Activated B cell treated with CpG ODN at 0.5 μM for 24 hours (primary cell): ENCODE results near the gene MEIS2. TPM values are rescaled to one million over a fixed set of nuclear protein-coding genes. Genes with fewer than 3 reads are reported as not detected.

Experiments used
- ATAC-seq: fragments of 200-7000 bp; cut with Tn5 transposase; one replicate; pipeline ENCODE4 v1.10.0; 2021; ENCODE audit warnings: low read depth, mild to moderate bottlenecking, moderate library complexity
- CTCF ChIA-PET: fragments of 350-600 bp; sonication (Branson Sonifier 250); formaldehyde crosslinking; loops from one replicate; lab custom pipeline; 2021; ENCODE audit warnings: antibody characterized with exemption; lab: Charles Lee
- POLR2A ChIA-PET: fragments of 350-600 bp; sonication (Branson Sonifier 250); formaldehyde crosslinking; loops from one replicate; lab custom pipeline; 2021; ENCODE audit warnings: antibody characterized with exemption; lab: Charles Lee
- DNase-seq: peaks from one replicate; pipeline ENCODE4 v3.0.0; 2022
- H3K27ac Mint-ChIP-seq: one replicate; pipeline ENCODE4 v1.8.0; 2020; ENCODE audit warnings: mixed read lengths
- H3K27me3 Mint-ChIP-seq: one replicate; pipeline ENCODE4 v1.8.0; 2021; ENCODE audit warnings: mixed read lengths
- H3K36me3 Mint-ChIP-seq: one replicate; pipeline ENCODE4 v1.8.0; 2021; ENCODE audit warnings: low read depth, mixed read lengths
- H3K4me1 Mint-ChIP-seq: one replicate; pipeline ENCODE4 v1.8.0; 2021; ENCODE audit warnings: mixed read lengths
- H3K4me3 Mint-ChIP-seq: one replicate; pipeline ENCODE4 v1.8.0; 2020; ENCODE audit warnings: mild to moderate bottlenecking, mixed read lengths
- H3K9me3 Mint-ChIP-seq: one replicate; pipeline ENCODE4 v1.8.0; 2020; ENCODE audit warnings: mixed read lengths
- CTCF ChIP-seq: fragments of 200-600 bp; IDR thresholded peaks from one replicate; pipeline ENCODE4 v1.8.0; 2022; ENCODE audit warnings: antibody characterized with exemption, mild to moderate bottlenecking
- intact Hi-C: fragments of 100-400 bp; cut with micrococcal nuclease; formaldehyde crosslinking; loops from one replicate; pipeline ENCODE4 v1.15.1; 2024
- total RNA-seq: library from RNA; stranded (reverse); gene quantifications from 2 replicates; pipeline ENCODE4 v1.2.3, GENCODE V29; 2022

The MEIS2 gene
- total RNA-seq, 1 donor from 2014 or later: 0.24 TPM

GRCh38 chr15:37107071-37107743 lies 6.9 kb upstream of the MEIS2 start:
- intact Hi-C loops: loop anchor here (5.0 kb wide), 1 partner anchor 1355 kb away; no protein-coding TSS in a partner anchor
- peaks cover 86% of the 10 kb centered on the region for H3K27me3 Mint-ChIP-seq
- no peak for DNase-seq
- ATAC-seq: no peak
- no peak overlapping the region for H3K27ac Mint-ChIP-seq
- peaks cover 22% of the 10 kb centered on the region for H3K4me1 Mint-ChIP-seq
- POLR2A ChIA-PET: no interaction called here
- H3K9me3 Mint-ChIP-seq: peaks cover 4% of the 10 kb centered on the region
- no peak overlapping the region for H3K4me3 Mint-ChIP-seq
- TF ChIP-seq CTCF: no peak
- H3K36me3 Mint-ChIP-seq: no peaks in the 10 kb centered on the region
- CTCF ChIA-PET: interaction anchor here (0.6 kb wide), 1 partner anchor 606 kb away, joined by 3 read pairs; no protein-coding TSS in a partner anchor

DNA sequence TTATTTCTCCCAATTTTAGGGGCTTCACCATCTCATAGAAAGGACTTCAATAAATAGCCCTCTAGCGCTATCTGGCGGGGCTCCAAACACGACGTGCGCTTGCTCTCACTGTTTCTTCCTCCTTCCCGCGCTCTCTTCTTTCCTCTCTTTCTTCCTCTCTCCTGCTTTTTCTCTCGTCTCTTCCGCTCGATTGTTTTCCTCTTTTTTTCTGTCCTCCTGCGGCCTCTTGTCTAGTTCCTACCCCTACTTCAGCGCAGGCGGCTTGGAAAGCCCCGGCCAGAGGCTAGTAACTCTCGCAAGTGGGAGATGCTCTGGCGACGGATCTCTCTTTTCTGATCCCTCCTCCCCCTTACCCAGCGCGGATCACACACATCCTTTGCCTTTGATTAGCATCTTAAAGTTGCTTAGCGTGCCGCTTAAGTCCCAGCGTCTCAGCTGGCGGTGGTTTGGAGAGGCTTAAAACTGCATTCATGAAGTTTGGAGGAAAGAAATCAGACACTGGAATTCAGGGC lies 6.2 kb upstream of the MEIS2 start:
- Mint-ChIP-seq H3K9me3 (peaks cover 4% of the 10 kb centered on the region), H3K4me1 (peaks cover 26% of the 10 kb centered on the region), H3K27me3 (peaks cover 83% of the 10 kb centered on the region), H3K36me3 (no peaks in the 10 kb centered on the region), H3K27ac (no peak overlapping the region), H3K4me3 (no peak overlapping the region)
- POLR2A ChIA-PET: no interaction called here
- ATAC-seq (no peak), DNase-seq (no peak)
- intact Hi-C loops: loop anchor here (1.0 to 5.0 kb wide), 4 partner anchors 223 to 1587 kb away; no protein-coding TSS in a partner anchor
- CTCF ChIA-PET: interaction anchor here (0.6 to 0.9 kb wide), 2 partner anchors 605 kb away, joined by 3 read pairs; no protein-coding TSS in a partner anchor
- no peak for TF ChIP-seq CTCF

DNA sequence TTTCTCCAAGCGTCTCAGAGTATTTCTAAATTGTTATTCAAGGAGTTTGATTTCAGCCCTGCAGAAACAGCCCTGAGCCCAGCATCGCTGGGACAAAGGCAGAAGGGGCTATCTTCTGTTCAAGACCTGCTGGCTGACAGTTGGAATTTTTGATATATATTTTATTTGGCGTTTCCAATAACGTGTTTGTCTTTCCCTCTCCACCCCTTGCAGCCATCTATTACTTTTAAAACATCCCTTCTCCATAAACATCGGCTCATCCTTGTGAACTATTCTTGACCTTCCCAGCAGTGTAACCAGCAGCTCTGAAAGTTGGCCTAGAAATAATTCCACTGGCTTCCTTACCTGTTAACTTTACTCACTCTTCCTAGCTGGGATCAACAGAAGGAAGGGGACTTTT lies 5.5 kb upstream of the MEIS2 start:
- Mint-ChIP-seq H3K36me3 (peaks cover 4% of the 10 kb centered on the region), H3K9me3 (peaks cover 4% of the 10 kb centered on the region), H3K4me1 (peaks cover 26% of the 10 kb centered on the region), H3K4me3 (no peak overlapping the region), H3K27ac (no peak overlapping the region), H3K27me3 (peaks cover 82% of the 10 kb centered on the region)
- intact Hi-C loops: loop anchor here (1.0 to 5.0 kb wide), 4 partner anchors 223 to 1587 kb away; no protein-coding TSS in a partner anchor
- no peak for TF ChIP-seq CTCF
- no peak for ATAC-seq
- ChIA-PET CTCF (interaction anchor here (0.9 kb wide), 1 partner anchor 604 kb away, joined by 3 read pairs; no protein-coding TSS in a partner anchor), POLR2A (no interaction called here)
- no peak for DNase-seq

GRCh38 chr15:37105029-37105428 lies 4.7 kb upstream of the MEIS2 start:
- Mint-ChIP-seq H3K4me1 (peaks cover 26% of the 10 kb centered on the region), H3K27ac (no peak overlapping the region), H3K36me3 (peaks cover 9% of the 10 kb centered on the region), H3K4me3 (no peak overlapping the region), H3K27me3 (peaks cover 80% of the 10 kb centered on the region), H3K9me3 (peaks cover 4% of the 10 kb centered on the region)
- POLR2A ChIA-PET: no interaction called here
- intact Hi-C loops: loop anchor here (5.0 kb wide), 1 partner anchor 1353 kb away; no protein-coding TSS in a partner anchor
- ATAC-seq: no peak
- no peak for DNase-seq
- CTCF ChIA-PET: no interaction called here
- TF ChIP-seq CTCF: no peak

GRCh38 chr15:37104424-37104981 lies 4.2 kb upstream of the MEIS2 start:
- H3K9me3 Mint-ChIP-seq: peaks cover 4% of the 10 kb centered on the region
- H3K36me3 Mint-ChIP-seq: peaks cover 9% of the 10 kb centered on the region
- no peak overlapping the region for H3K27ac Mint-ChIP-seq
- no peak for TF ChIP-seq CTCF
- no peak overlapping the region for H3K4me3 Mint-ChIP-seq
- CTCF ChIA-PET: no interaction called here
- ATAC-seq: no peak
- intact Hi-C loops: loop anchor here (5.0 kb wide), 1 partner anchor 1557 kb away; the partner anchor contains the start of gene DPH6
- H3K27me3 Mint-ChIP-seq: peaks cover 80% of the 10 kb centered on the region
- no peak for DNase-seq
- POLR2A ChIA-PET: no interaction called here
- H3K4me1 Mint-ChIP-seq: peaks cover 28% of the 10 kb centered on the region
